ENCODE measurements around the gene CASZ1. TPM values are rescaled to one million over a fixed set of nuclear protein-coding genes. Genes with fewer than 3 reads are reported as not detected.
A peak's percentile ranks its signal among the peaks of the same experiment; 100 is the strongest.

The CASZ1 gene
- total RNA-seq, 1 experiment from 2014 or later: 3.9 TPM

DNA sequence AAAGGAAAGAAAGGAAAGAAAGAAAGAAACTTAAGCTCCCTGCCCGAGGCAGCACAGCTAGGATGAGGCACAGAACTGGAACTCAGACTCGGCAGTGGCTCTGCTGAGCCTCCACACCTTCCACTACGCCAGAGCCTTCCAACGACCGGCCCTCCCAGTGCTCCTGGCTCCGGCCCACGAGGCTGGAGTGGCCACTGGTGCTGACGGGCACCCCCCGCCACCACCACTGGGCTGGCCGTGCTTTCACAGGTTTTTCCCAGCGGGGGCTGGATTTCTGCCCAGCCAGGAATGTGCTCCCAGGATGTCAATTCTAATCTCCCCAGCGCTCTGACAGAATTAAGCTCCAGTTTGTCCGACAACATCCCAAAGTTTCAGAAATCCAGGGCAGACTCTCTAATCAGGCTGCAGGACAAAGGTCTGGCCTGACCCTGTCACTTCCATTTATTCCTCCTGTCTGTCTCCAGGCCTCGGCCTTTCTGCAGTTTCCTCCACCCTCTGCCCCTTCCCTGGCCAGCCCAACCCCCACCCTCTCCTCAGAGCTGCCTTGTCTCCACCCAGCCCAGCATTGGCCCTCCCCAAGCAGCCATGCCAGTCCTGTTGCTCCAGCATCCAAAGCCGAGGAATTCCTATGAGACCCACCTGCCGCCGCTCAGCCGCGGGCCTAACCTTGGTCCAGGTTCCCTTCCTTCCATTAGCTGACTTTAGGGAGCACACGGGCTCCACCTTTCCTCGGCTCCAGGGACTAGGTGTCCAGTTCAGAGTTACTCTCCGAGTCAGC lies 81.9 kb downstream of the CASZ1 start:
- Histone ChIP-seq H3T11ph (ENCODE audit: low read length) (no peak overlapping the region), H3K27me3 (ENCODE audit: insufficient read depth, low read length) (no peaks in the 10 kb centered on the region), H3K4ac (ENCODE audit: low read depth, low read length) (no peak overlapping the region), H4K91ac (ENCODE audit: insufficient read length, low read depth, low read length) (no peak overlapping the region), H3K27ac (ENCODE audit: insufficient read length, low read depth, low read length) (no peak overlapping the region), H2BK15ac (ENCODE audit: low read depth, low read length) (no peak overlapping the region), H3K4me1 (ENCODE audit: insufficient read depth, low read length) (peaks cover 2% of the 10 kb centered on the region; the same call in 1 of the 2 replicates), H3K56ac (ENCODE audit: insufficient read length, low read depth, low read length) (no peak overlapping the region), H3K23ac (ENCODE audit: insufficient read length, low read depth, low read length) (no peak overlapping the region), H3K9me3 (ENCODE audit: control insufficient read depth, low read depth, low read length) (no peaks in the 10 kb centered on the region), H3K79me1 (ENCODE audit: insufficient read depth, low read depth, low read length, poor library complexity, severe bottlenecking) (no peaks in the 10 kb centered on the region), H2AK5ac (ENCODE audit: insufficient read length, low read length) (no peak overlapping the region), H3K4me2 (ENCODE audit: insufficient read depth, insufficient read length, low read length) (no peak overlapping the region), H4K5ac (ENCODE audit: insufficient read length, low read depth, low read length) (no peak overlapping the region), H3K23me2 (ENCODE audit: insufficient read length, low read depth, low read length, poor library complexity, severe bottlenecking) (no peaks in the 10 kb centered on the region), H2BK20ac (ENCODE audit: low read depth, low read length, poor library complexity, severe bottlenecking) (no peak overlapping the region), H3K9ac (ENCODE audit: extremely low read depth, insufficient read length, low read length) (no peak overlapping the region), H4K8ac (replicated peaks; ENCODE audit: insufficient read length, low read depth, low read length) (no peak overlapping the region), H3K14ac (ENCODE audit: insufficient read depth, low read length) (no peak overlapping the region), H2BK5ac (ENCODE audit: insufficient read length, low read length) (no peak overlapping the region), H4K20me1 (ENCODE audit: control insufficient read depth, insufficient read depth, insufficient read length) (no peaks in the 10 kb centered on the region), H2AFZ (ENCODE audit: low read length) (no peak overlapping the region), H3K79me2 (ENCODE audit: insufficient read depth, low read length) (no peaks in the 10 kb centered on the region), H2BK120ac (ENCODE audit: low read depth, low read length, poor library complexity, severe bottlenecking) (no peak overlapping the region), H2BK12ac (ENCODE audit: insufficient read length, low read depth, low read length) (no peak overlapping the region), H3K18ac (ENCODE audit: insufficient read length, low read depth, low read length) (no peak overlapping the region)
- no CpG with 5 or more reads among the region's 22 CpGs for WGBS (ENCODE audit: extremely low coverage, insufficient read length, low lambda C conversion rate)
- DNase-seq: no peak
- Mint-ChIP-seq H3K4me3 (no peak overlapping the region; a peak in 1 of 5 replicates), H3K36me3 (ENCODE audit: insufficient read depth in 1 of 3, low read depth in 3 of 3) (no peaks in the 10 kb centered on the region), H3K27me3 (ENCODE audit: low read depth) (no peaks in the 10 kb centered on the region; the same call in 1 of the 2 replicates), H3K4me1 (peaks cover 23 to 44% of the 10 kb centered on the region in 2 experiments), H3K27ac (peak overlapping the region in 1 of 3 experiments; percentile 18; a peak in 2 of 7 replicates), H3K9me3 (no peaks in the 10 kb centered on the region)
- no peak for TF ChIP-seq CTCF (conservative IDR thresholded peaks at IDR 0.05)

All from H9 (cell line).